GM23338 (cell line): ENCODE results near the gene GRAMD4.

Source experiments
- CREB1 ChIP-seq: fragments of 250-450 bp; sonication (Bioruptor Pico); IDR thresholded peaks from 2 replicates; pipeline ENCODE4 v1.5.0; 2020; ENCODE audit warnings: low read depth, mild to moderate bottlenecking, moderate library complexity
- ETS1 ChIP-seq: IDR thresholded peaks from 2 replicates; pipeline ENCODE4 v1.6.1; 2016; ENCODE audit warnings: antibody characterized with exemption
- EZH2 ChIP-seq: fragments of 200-600 bp; sonication (generic); IDR thresholded peaks from one replicate; pipeline ENCODE4 v1.8.0; 2017; ENCODE audit warnings: antibody characterized with exemption, mild to moderate bottlenecking, low read depth; ENCODE audit not compliant: unreplicated experiment
- EZH2phosphoT487 ChIP-seq: fragments of 200-600 bp; sonication (generic); IDR thresholded peaks from one replicate; pipeline ENCODE4 v1.8.1; 2018; ENCODE audit warnings: antibody characterized with exemption; ENCODE audit not compliant: unreplicated experiment
- POLR2AphosphoS5 ChIP-seq: IDR thresholded peaks from 2 replicates; pipeline ENCODE4 v1.6.1; 2016; ENCODE audit warnings: antibody characterized with exemption, low read depth
- STAT1 ChIP-seq: IDR thresholded peaks from one replicate; pipeline ENCODE4 v1.6.1; 2016; ENCODE audit warnings: antibody characterized with exemption; ENCODE audit not compliant: unreplicated experiment
- ZNF114 ChIP-seq: fragments of 250-450 bp; sonication (Bioruptor Pico); IDR thresholded peaks from 2 replicates; pipeline ENCODE4 v1.5.0; 2020; ENCODE audit warnings: mild to moderate bottlenecking, moderate library complexity
- TF ChIP-seq, protein P1 (sequence below), 2 experiments: fragments of 200-600 bp in 1 of 2; sonication (generic) in 1 of 2; conservative IDR thresholded peaks; 2 replicates each; pipeline versions ENCODE4 v1.5.1 to v1.6.1; 2016 to 2017; ENCODE audit warnings: antibody characterized with exemption in 2 of 2, low read depth in 2 of 2, mild to moderate bottlenecking in 2 of 2, moderate library complexity in 1 of 2
- TF ChIP-seq, protein P2 (sequence below): IDR thresholded peaks from one replicate; pipeline ENCODE4 v1.6.1; 2018; ENCODE audit warnings: antibody characterized with exemption; ENCODE audit not compliant: unreplicated experiment

DNA sequence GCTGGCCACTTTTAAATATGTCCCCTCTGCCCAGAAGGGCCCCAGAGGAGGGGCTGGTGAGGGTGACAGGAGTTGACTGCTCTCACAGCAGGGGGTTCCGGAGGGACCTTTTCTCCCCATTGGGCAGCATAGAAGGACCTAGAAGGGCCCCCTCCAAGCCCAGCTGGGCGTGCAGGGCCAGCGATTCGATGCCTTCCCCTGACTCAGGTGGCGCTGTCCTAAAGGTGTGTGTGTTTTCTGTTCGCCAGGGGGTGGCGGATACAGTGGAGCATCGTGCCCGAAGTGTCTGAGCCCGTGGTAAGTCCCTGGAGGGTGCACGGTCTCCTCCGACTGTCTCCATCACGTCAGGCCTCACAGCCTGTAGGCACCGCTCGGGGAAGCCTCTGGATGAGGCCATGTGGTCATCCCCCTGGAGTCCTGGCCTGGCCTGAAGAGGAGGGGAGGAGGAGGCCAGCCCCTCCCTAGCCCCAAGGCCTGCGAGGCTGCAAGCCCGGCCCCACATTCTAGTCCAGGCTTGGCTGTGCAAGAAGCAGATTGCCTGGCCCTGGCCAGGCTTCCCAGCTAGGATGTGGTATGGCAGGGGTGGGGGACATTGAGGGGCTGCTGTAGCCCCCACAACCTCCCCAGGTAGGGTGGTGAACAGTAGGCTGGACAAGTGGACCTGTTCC is 46.5 kb downstream of the GRAMD4 start:
- TF ChIP-seq, protein P1, sequence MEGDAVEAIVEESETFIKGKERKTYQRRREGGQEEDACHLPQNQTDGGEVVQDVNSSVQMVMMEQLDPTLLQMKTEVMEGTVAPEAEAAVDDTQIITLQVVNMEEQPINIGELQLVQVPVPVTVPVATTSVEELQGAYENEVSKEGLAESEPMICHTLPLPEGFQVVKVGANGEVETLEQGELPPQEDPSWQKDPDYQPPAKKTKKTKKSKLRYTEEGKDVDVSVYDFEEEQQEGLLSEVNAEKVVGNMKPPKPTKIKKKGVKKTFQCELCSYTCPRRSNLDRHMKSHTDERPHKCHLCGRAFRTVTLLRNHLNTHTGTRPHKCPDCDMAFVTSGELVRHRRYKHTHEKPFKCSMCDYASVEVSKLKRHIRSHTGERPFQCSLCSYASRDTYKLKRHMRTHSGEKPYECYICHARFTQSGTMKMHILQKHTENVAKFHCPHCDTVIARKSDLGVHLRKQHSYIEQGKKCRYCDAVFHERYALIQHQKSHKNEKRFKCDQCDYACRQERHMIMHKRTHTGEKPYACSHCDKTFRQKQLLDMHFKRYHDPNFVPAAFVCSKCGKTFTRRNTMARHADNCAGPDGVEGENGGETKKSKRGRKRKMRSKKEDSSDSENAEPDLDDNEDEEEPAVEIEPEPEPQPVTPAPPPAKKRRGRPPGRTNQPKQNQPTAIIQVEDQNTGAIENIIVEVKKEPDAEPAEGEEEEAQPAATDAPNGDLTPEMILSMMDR (conservative IDR thresholded peaks at IDR 0.05; ENCODE audit: low read depth in 2 of 2): peak in 1 of 2 experiments; percentile 17; a peak in 1 of 4 replicates
- TF ChIP-seq POLR2AphosphoS5 (no peak), EZH2 (no peak), CREB1 (no peak), EZH2phosphoT487 (no peak), STAT1 (no peak), ETS1 (no peak), ZNF114 (no peak)
- TF ChIP-seq, protein P2, sequence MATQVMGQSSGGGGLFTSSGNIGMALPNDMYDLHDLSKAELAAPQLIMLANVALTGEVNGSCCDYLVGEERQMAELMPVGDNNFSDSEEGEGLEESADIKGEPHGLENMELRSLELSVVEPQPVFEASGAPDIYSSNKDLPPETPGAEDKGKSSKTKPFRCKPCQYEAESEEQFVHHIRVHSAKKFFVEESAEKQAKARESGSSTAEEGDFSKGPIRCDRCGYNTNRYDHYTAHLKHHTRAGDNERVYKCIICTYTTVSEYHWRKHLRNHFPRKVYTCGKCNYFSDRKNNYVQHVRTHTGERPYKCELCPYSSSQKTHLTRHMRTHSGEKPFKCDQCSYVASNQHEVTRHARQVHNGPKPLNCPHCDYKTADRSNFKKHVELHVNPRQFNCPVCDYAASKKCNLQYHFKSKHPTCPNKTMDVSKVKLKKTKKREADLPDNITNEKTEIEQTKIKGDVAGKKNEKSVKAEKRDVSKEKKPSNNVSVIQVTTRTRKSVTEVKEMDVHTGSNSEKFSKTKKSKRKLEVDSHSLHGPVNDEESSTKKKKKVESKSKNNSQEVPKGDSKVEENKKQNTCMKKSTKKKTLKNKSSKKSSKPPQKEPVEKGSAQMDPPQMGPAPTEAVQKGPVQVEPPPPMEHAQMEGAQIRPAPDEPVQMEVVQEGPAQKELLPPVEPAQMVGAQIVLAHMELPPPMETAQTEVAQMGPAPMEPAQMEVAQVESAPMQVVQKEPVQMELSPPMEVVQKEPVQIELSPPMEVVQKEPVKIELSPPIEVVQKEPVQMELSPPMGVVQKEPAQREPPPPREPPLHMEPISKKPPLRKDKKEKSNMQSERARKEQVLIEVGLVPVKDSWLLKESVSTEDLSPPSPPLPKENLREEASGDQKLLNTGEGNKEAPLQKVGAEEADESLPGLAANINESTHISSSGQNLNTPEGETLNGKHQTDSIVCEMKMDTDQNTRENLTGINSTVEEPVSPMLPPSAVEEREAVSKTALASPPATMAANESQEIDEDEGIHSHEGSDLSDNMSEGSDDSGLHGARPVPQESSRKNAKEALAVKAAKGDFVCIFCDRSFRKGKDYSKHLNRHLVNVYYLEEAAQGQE: no peak
